ACC112 (cell line): Measurements from ENCODE around the gene SOHLH1.

ENCODE experiments used
- H2AFZ ChIP-seq: fragments of 200-600 bp; sonication (generic); one replicate; pipeline ENCODE4 v1.6.0; 2017; ENCODE audit warnings: antibody characterized with exemption, low read length; ENCODE audit not compliant: unreplicated experiment
- H3K27ac ChIP-seq: fragments of 200-600 bp; sonication (generic); 2 replicates; pipeline ENCODE4 v1.5.1; 2014; ENCODE audit warnings: low read depth, mild to moderate bottlenecking, antibody characterized with exemption, low read length, moderate library complexity
- H3K27me3 ChIP-seq: fragments of 200-600 bp; sonication (generic); 2 replicates; pipeline ENCODE4 v1.6.1; 2014; ENCODE audit warnings: mild to moderate bottlenecking, antibody characterized with exemption, low read length, moderate library complexity, mixed read lengths; ENCODE audit not compliant: insufficient read depth
- H3K36me3 ChIP-seq: fragments of 200-600 bp; sonication (generic); 2 replicates; pipeline ENCODE4 v1.6.1; 2016; ENCODE audit warnings: mild to moderate bottlenecking, antibody characterized with exemption, low read length, moderate library complexity, mixed read lengths; ENCODE audit not compliant: insufficient read depth
- H3K4me1 ChIP-seq: fragments of 200-600 bp; sonication (generic); one replicate; pipeline ENCODE4 v1.6.1; 2016; ENCODE audit warnings: low read length, mixed read lengths; ENCODE audit not compliant: insufficient read depth, unreplicated experiment, control insufficient read depth
- H3K4me3 ChIP-seq: fragments of 200-600 bp; sonication (generic); 2 replicates; pipeline ENCODE4 v1.5.1; 2014; ENCODE audit warnings: mild to moderate bottlenecking, low read depth, low read length
- H3K79me2 ChIP-seq: fragments of 200-600 bp; sonication (generic); one replicate; pipeline ENCODE4 v1.6.0; 2016; ENCODE audit warnings: low read length; ENCODE audit not compliant: control insufficient read depth, unreplicated experiment, insufficient read depth

The SOHLH1 gene

GRCh38 chr9:135727257-135727875 lies 28.1 kb upstream of the SOHLH1 start:
- H3K79me2 ChIP-seq: no peaks in the 10 kb centered on the region
- no peak overlapping the region for H2AFZ ChIP-seq
- peaks cover 7% of the 10 kb centered on the region for H3K4me1 ChIP-seq
- no peaks in the 10 kb centered on the region for H3K36me3 ChIP-seq
- no peak overlapping the region for H3K4me3 ChIP-seq
- H3K27ac ChIP-seq: no peak overlapping the region
- peaks cover 40% of the 10 kb centered on the region for H3K27me3 ChIP-seq

DNA sequence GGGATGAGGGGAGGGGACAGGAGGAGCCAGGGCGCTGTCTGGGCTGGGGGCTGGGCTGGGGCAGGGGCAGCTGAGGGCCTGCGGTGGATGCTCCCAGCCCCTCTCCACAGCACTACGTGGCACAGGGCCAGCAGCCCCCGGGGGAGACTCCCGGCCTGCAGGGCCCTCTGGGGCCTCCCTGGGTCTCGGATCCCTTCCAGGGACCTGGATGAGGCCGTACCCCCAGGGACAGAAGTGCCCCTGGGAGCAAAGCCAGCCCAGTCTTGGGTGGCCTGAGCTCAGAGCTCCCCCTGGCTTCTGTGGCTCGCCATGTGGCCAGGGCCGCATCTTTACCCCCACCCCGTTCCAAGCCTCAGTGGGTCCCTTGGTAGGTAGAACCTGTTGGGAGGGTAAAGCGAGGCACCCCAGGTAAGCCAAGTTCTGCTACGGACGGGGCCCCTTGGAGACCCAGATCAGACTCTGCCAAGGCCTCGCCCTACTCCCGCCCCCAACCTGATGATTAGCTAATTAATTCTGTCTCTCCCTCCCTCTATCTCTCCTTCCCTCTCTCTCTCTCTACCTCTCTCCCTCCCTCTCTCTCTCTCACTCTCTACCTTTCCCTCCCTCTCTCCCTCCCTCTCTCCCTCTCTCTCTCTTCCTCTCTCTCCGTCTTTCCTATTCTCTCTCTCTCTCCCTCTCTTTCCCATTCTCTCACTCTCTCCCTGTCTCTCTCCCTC lies 27.0 kb upstream of the SOHLH1 start:
- no peak overlapping the region for H3K27ac ChIP-seq
- no peak overlapping the region for H2AFZ ChIP-seq
- peaks cover 43% of the 10 kb centered on the region for H3K27me3 ChIP-seq
- peaks cover 7% of the 10 kb centered on the region for H3K4me1 ChIP-seq
- no peaks in the 10 kb centered on the region for H3K79me2 ChIP-seq
- H3K36me3 ChIP-seq: no peaks in the 10 kb centered on the region
- no peak overlapping the region for H3K4me3 ChIP-seq

DNA sequence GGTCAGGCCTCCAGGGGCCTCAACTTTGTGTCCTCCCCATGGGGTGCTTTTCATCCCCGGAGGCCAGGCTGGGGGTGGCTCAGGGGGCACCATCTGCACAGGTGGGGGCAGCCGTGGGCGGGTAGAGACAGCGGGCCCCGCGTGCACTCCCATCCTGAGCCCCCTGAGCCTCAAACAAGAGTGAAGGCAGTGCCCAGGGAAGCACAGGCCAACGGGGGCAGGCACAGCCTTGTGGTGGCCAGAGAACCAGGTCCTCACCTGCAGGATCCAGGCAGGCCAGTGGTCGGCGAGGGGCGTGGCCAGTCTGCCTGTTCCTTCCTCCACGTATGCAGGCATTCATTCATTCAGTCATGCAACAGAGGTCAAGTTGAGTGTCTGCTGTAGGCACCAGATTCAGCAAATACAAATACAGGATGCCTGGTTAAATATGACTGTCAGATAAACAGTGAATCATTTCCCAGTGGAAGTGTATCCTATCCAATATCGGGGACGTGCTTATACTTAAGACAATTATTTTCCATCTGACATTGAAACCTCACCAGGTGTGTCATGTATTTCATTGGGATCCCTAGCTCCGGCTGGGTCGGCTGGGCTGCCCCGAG lies 25.0 kb upstream of the SOHLH1 start:
- Histone ChIP-seq H3K79me2 (no peaks in the 10 kb centered on the region), H3K4me3 (no peak overlapping the region), H2AFZ (no peak overlapping the region), H3K36me3 (no peaks in the 10 kb centered on the region), H3K27me3 (peaks cover 33% of the 10 kb centered on the region), H3K27ac (no peak overlapping the region), H3K4me1 (peaks cover 7% of the 10 kb centered on the region)

- H3K27ac ChIP-seq: no peak overlapping the region
- peaks cover 23% of the 10 kb centered on the region for H3K27me3 ChIP-seq
- no peak overlapping the region for H2AFZ ChIP-seq
- H3K4me1 ChIP-seq: peaks cover 11% of the 10 kb centered on the region
- H3K79me2 ChIP-seq: no peaks in the 10 kb centered on the region
- H3K4me3 ChIP-seq: no peak overlapping the region
- no peaks in the 10 kb centered on the region for H3K36me3 ChIP-seq
Measured at GRCh38 chr9:135722365-135722764, 23.1 kb upstream of the SOHLH1 start.

DNA sequence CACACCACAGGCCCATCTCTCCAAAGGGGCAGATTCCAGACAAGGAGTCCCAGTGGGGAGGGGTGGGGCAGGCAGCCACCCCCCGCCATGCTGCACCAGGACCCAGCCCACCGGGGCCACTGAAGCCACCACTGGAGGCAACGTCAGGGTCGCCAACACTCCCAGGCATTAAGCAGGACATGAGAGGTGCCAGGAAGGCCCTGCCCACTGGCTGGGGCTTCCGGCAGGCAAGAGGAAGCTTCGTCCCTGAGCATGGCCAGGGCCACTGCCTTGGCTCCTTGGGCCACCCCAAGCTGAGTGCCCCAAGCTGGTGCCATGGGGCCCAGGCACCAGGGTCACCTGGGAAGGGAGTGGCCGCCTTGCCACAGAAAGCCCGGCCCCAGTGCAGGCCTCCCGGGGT lies 20.2 kb upstream of the SOHLH1 start:
- Histone ChIP-seq H3K36me3 (no peaks in the 10 kb centered on the region), H3K79me2 (no peaks in the 10 kb centered on the region), H3K4me3 (no peak overlapping the region), H2AFZ (no peak overlapping the region), H3K27ac (no peak overlapping the region), H3K27me3 (peaks cover 40% of the 10 kb centered on the region), H3K4me1 (peaks cover 8% of the 10 kb centered on the region)

GRCh38 chr9:135718616-135719015 lies 19.3 kb upstream of the SOHLH1 start:
- Histone ChIP-seq H3K4me3 (no peak overlapping the region), H3K27me3 (peaks cover 45% of the 10 kb centered on the region), H3K4me1 (peaks cover 4% of the 10 kb centered on the region), H2AFZ (no peak overlapping the region), H3K79me2 (no peaks in the 10 kb centered on the region), H3K36me3 (no peaks in the 10 kb centered on the region), H3K27ac (no peak overlapping the region)

GRCh38 chr9:135717410-135717809 lies 18.1 kb upstream of the SOHLH1 start:
- Histone ChIP-seq H3K79me2 (no peaks in the 10 kb centered on the region), H3K36me3 (no peaks in the 10 kb centered on the region), H3K4me3 (no peak overlapping the region), H3K27me3 (peaks cover 57% of the 10 kb centered on the region), H3K27ac (no peak overlapping the region), H2AFZ (no peak overlapping the region), H3K4me1 (peaks cover 4% of the 10 kb centered on the region)

DNA sequence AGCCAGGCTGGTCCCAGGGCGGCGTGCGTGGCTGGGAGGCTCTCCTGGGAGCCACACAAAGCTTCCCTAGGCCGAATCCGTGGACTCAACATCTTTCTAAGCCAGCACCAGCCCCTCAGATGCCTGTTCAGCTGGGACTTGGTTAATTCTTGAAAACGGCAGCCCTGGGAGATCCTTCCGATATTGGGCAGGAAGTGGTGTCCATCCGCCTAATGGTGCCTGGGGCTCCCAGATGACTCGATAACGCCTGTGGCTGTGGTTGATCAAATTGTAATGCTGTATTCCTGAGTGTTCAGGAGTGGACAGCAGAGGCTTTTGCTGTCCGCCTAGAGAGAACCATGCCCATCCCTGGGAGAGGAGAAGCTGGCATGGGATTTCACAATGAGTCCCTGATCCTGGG lies 16.8 kb upstream of the SOHLH1 start:
- Histone ChIP-seq H3K4me1 (peaks cover 4% of the 10 kb centered on the region), H3K4me3 (no peak overlapping the region), H3K27me3 (peaks cover 66% of the 10 kb centered on the region), H2AFZ (no peak overlapping the region), H3K36me3 (no peaks in the 10 kb centered on the region), H3K79me2 (no peaks in the 10 kb centered on the region), H3K27ac (no peak overlapping the region)

- no peak overlapping the region for H2AFZ ChIP-seq
- H3K36me3 ChIP-seq: no peaks in the 10 kb centered on the region
- peaks cover 4% of the 10 kb centered on the region for H3K4me1 ChIP-seq
- no peak overlapping the region for H3K27ac ChIP-seq
- H3K79me2 ChIP-seq: no peaks in the 10 kb centered on the region
- H3K4me3 ChIP-seq: no peak overlapping the region
- peaks cover 66% of the 10 kb centered on the region for H3K27me3 ChIP-seq
Measured at GRCh38 chr9:135715056-135715595, 15.8 kb upstream of the SOHLH1 start.

GRCh38 chr9:135714242-135715055 lies 15.2 kb upstream of the SOHLH1 start:
- peaks cover 66% of the 10 kb centered on the region for H3K27me3 ChIP-seq
- no peaks in the 10 kb centered on the region for H3K79me2 ChIP-seq
- H2AFZ ChIP-seq: no peak overlapping the region
- H3K4me1 ChIP-seq: peaks cover 4% of the 10 kb centered on the region
- no peaks in the 10 kb centered on the region for H3K36me3 ChIP-seq
- no peak overlapping the region for H3K27ac ChIP-seq
- no peak overlapping the region for H3K4me3 ChIP-seq
